NCI-H748 (cell line): ENCODE data around the gene ZPBP2.
"Not testable (repeated sequence)": the region's sequence is repeated elsewhere in the genome, so short reads cannot be mapped to it uniquely, and the experiment has no call there.

ENCODE experiments used
- DNase-seq: peaks from one replicate; lab custom pipeline; 2025; ENCODE audit not compliant: unreplicated experiment; lab: John Stamatoyannopoulos, UW

ZPBP2 gene

GRCh38 chr17:39867880-39868553 is at the start of gene ZPBP2:
ZPBP2 (plus strand) TSS chr17:39868202; CDS start chr17:39868355, 153 bp downstream.
- no peak for DNase-seq

GRCh38 chr17:39818358-39819000 is 49.5 kb upstream of the ZPBP2 start:
- DNase-seq = no peak

- DNase-seq = no peak
Observed at GRCh38 chr17:39820541-39820940, 47.5 kb upstream of the ZPBP2 start.

GRCh38 chr17:39820987-39821386 is 47.0 kb upstream of the ZPBP2 start:
- no peak for DNase-seq

- DNase-seq = no peak
Observed at GRCh38 chr17:39822051-39822451, 46.0 kb upstream of the ZPBP2 start.

- DNase-seq = no peak
Observed at GRCh38 chr17:39823407-39824054, 44.5 kb upstream of the ZPBP2 start.

GRCh38 chr17:39826334-39826733 is 41.7 kb upstream of the ZPBP2 start:
- no peak for DNase-seq

- DNase-seq = no peak
Observed at GRCh38 chr17:39828443-39828842, 39.6 kb upstream of the ZPBP2 start.

- DNase-seq = no peak
Observed at GRCh38 chr17:39831588-39831987, 36.4 kb upstream of the ZPBP2 start.

GRCh38 chr17:39834017-39834416 is 34.0 kb upstream of the ZPBP2 start:
- no peak for DNase-seq

- no peak for DNase-seq
Observed at GRCh38 chr17:39835038-39835786, 32.8 kb upstream of the ZPBP2 start.

- no peak for DNase-seq
Observed at GRCh38 chr17:39836117-39836516, 31.9 kb upstream of the ZPBP2 start.

GRCh38 chr17:39838057-39838456 is 29.9 kb upstream of the ZPBP2 start:
- no peak for DNase-seq

- no peak for DNase-seq
Observed at GRCh38 chr17:39838784-39839183, 29.2 kb upstream of the ZPBP2 start.

GRCh38 chr17:39841134-39841683 is 26.8 kb upstream of the ZPBP2 start:
- no peak for DNase-seq

- DNase-seq = no peak
Observed at GRCh38 chr17:39845052-39845846, 22.8 kb upstream of the ZPBP2 start.

GRCh38 chr17:39846205-39846604 is 21.8 kb upstream of the ZPBP2 start:
- no peak for DNase-seq

GRCh38 chr17:39848600-39848999 is 19.4 kb upstream of the ZPBP2 start:
- no peak for DNase-seq

GRCh38 chr17:39850186-39850585 is 17.8 kb upstream of the ZPBP2 start:
- not testable (repeated sequence) for DNase-seq

- DNase-seq = no peak
Observed at GRCh38 chr17:39852239-39852638, 15.8 kb upstream of the ZPBP2 start.
